ENCODE data around the gene MACROD2. TPM values are rescaled to one million over a fixed set of nuclear protein-coding genes. Genes with fewer than 3 reads are reported as not detected.

The MACROD2 gene
- total RNA-seq, 1 experiment from 2014 or later: 1.4 TPM

DNA sequence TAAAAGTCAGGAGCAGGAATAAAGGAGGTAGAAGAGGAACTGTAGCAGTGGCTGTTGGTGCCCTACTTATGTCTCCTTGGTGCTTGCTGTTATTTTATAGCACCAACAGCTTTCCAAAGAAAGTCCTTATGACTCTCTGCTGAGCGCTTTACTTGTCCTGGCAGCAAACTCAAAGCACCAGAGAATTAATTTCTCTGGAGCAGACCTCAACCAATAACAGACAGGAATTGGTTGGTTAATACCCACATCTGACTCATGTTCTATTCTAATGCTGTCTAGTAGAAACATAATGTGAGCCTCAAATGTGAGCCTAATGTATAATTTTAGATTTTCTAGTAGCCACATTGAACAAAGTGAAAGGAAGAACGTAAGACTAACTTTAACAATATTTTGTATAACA is 1892.1 kb downstream of the MACROD2 start:
- ChIA-PET POLR2A (ENCODE audit: low non-redundant PET) (no interaction called here), CTCF (no interaction called here)
- no peaks in the 10 kb centered on the region for H3K36me3 ChIP-seq (ENCODE audit: insufficient read depth, low read length, poor library complexity, severe bottlenecking)
- BruUV-seq (replicated peaks): no TSS peak
- TF ChIP-seq, protein P1, sequence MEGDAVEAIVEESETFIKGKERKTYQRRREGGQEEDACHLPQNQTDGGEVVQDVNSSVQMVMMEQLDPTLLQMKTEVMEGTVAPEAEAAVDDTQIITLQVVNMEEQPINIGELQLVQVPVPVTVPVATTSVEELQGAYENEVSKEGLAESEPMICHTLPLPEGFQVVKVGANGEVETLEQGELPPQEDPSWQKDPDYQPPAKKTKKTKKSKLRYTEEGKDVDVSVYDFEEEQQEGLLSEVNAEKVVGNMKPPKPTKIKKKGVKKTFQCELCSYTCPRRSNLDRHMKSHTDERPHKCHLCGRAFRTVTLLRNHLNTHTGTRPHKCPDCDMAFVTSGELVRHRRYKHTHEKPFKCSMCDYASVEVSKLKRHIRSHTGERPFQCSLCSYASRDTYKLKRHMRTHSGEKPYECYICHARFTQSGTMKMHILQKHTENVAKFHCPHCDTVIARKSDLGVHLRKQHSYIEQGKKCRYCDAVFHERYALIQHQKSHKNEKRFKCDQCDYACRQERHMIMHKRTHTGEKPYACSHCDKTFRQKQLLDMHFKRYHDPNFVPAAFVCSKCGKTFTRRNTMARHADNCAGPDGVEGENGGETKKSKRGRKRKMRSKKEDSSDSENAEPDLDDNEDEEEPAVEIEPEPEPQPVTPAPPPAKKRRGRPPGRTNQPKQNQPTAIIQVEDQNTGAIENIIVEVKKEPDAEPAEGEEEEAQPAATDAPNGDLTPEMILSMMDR (conservative IDR thresholded peaks at IDR 0.05; ENCODE audit: low read depth, low read length): no peak
- no peak for TF ChIP-seq EZH2 (IDR thresholded peaks at IDR 0.05; ENCODE audit: borderline replicate concordance, low read depth, low read length, poor library complexity, severe bottlenecking)
- H3K4me1 ChIP-seq (ENCODE audit: insufficient read depth, low read length, poor library complexity, severe bottlenecking): no peaks in the 10 kb centered on the region
- DNase-seq (ENCODE audit: low spot score): no peak
- H3K27ac ChIP-seq (ENCODE audit: low read depth, low read length, poor library complexity, severe bottlenecking): no peak overlapping the region
- no peak overlapping the region for H3K4me3 ChIP-seq (ENCODE audit: low read depth, low read length, poor library complexity, severe bottlenecking)
- peaks cover 17% of the 10 kb centered on the region for H3K9me3 ChIP-seq (ENCODE audit: low read depth, low read length, poor library complexity, severe bottlenecking)
- intact Hi-C loops (cut with micrococcal nuclease; ENCODE audit: unreplicated experiment): no loop called here
- no peaks in the 10 kb centered on the region for H3K27me3 ChIP-seq (replicated peaks; ENCODE audit: insufficient read depth, low read depth, low read length, poor library complexity)

DNA sequence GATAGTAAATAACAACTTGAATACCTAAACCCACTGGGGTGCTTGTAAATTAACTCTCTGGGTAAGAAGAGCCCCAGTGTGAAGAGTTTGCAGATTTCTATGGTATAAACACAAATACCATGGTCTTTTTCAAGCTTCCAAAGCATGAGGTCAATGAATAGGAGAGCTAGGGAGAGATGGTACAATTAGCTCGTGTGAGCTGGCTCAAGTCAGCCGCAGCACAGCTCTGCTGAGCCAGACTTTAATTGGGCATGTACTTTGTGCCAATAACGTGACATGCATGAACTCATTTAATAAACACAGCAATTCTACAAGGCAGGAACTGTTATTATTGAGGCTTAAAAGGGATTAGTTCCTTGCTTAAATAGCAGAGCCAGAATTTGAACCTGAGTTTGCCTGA is 1893.7 kb downstream of the MACROD2 start:
- intact Hi-C loops (cut with micrococcal nuclease; ENCODE audit: unreplicated experiment): no loop called here
- CTCF ChIA-PET: no interaction called here

DNA sequence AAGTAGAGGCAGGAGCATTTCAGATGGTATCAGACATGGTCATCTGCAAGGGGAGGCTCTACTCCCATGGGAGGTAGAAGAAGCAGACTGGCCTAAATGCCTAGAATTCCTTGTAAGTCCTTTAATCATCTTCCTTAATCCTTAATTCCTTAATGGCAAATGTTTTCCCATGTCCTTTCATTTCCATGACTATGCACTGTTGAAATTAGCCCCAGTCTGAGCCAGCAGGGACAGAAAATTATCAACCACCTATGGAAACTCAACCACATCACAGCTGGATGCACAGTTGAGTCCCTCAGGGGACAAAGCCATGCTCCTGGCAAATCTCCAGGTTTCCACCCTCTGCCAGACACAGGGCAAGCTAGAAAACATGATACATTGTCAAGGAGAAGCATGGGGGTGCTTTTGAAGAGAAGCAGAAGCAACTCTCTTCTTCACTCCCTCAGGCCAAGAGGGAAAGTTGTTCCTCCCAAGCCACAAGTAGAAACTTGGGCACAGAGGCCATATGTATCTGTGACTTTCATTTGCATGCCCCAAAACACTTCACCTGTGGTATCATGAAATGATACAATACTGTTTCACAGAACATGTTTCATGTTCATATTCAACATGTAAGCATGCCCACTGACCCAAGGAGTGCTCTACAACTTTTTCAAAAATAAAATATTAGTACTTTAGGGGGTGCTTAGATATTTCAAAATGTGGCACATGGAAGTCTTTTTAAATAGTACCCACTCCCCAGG is 1894.4 kb downstream of the MACROD2 start:
- CTCF ChIA-PET: no interaction called here
- no TSS peak for BruUV-seq (replicated peaks)
- Histone ChIP-seq H3K36me3 (ENCODE audit: insufficient read depth, low read length, poor library complexity, severe bottlenecking) (no peaks in the 10 kb centered on the region), H3K4me3 (ENCODE audit: low read depth, low read length, poor library complexity, severe bottlenecking) (no peak overlapping the region), H3K9me3 (ENCODE audit: low read depth, low read length, poor library complexity, severe bottlenecking) (peaks cover 22% of the 10 kb centered on the region), H3K27ac (ENCODE audit: low read depth, low read length, poor library complexity, severe bottlenecking) (no peak overlapping the region), H3K27me3 (replicated peaks; ENCODE audit: insufficient read depth, low read depth, low read length, poor library complexity) (no peaks in the 10 kb centered on the region), H3K4me1 (ENCODE audit: insufficient read depth, low read length, poor library complexity, severe bottlenecking) (no peaks in the 10 kb centered on the region)
- no peak for DNase-seq (ENCODE audit: low spot score)
- intact Hi-C loops (cut with micrococcal nuclease; ENCODE audit: unreplicated experiment): no loop called here
- TF ChIP-seq, protein P1 (conservative IDR thresholded peaks at IDR 0.05; ENCODE audit: low read depth, low read length): no peak
- no peak for TF ChIP-seq EZH2 (IDR thresholded peaks at IDR 0.05; ENCODE audit: borderline replicate concordance, low read depth, low read length, poor library complexity, severe bottlenecking)
- POLR2A ChIA-PET (ENCODE audit: low non-redundant PET): no interaction called here

More for the DNA sequence above, 1893.7 kb downstream of the MACROD2 start:
- POLR2A ChIA-PET (ENCODE audit: low non-redundant PET): no interaction called here
- H3K4me3 ChIP-seq (ENCODE audit: low read depth, low read length, poor library complexity, severe bottlenecking): no peak overlapping the region
- TF ChIP-seq, protein P1 (conservative IDR thresholded peaks at IDR 0.05; ENCODE audit: low read depth, low read length): no peak
- TF ChIP-seq EZH2 (IDR thresholded peaks at IDR 0.05; ENCODE audit: borderline replicate concordance, low read depth, low read length, poor library complexity, severe bottlenecking): no peak
- H3K9me3 ChIP-seq (ENCODE audit: low read depth, low read length, poor library complexity, severe bottlenecking): peaks cover 19% of the 10 kb centered on the region
- BruUV-seq (replicated peaks): no TSS peak
- no peak for DNase-seq (ENCODE audit: low spot score)
- H3K27me3 ChIP-seq (replicated peaks; ENCODE audit: insufficient read depth, low read depth, low read length, poor library complexity): no peaks in the 10 kb centered on the region
- no peaks in the 10 kb centered on the region for H3K36me3 ChIP-seq (ENCODE audit: insufficient read depth, low read length, poor library complexity, severe bottlenecking)
- H3K27ac ChIP-seq (ENCODE audit: low read depth, low read length, poor library complexity, severe bottlenecking): no peak overlapping the region
- no peaks in the 10 kb centered on the region for H3K4me1 ChIP-seq (ENCODE audit: insufficient read depth, low read length, poor library complexity, severe bottlenecking)
